NT2/D1 (cell line): ENCODE measurements around the gene PIK3C2B.
A peak's percentile ranks its signal among the peaks of the same experiment; 100 is the strongest.

Experiments used
- DNase-seq: peaks from one replicate; pipeline ENCODE4 v3.0.0-alpha.2; 2011; ENCODE audit warnings: low read depth, low spot score
- H3K27me3 ChIP-seq: 2 replicates; pipeline ENCODE4 v1.6.0; 2011; ENCODE audit warnings: mild to moderate bottlenecking; ENCODE audit not compliant: insufficient read length, insufficient read depth
- H3K36me3 ChIP-seq: 2 replicates; pipeline ENCODE4 v1.6.1; 2011; ENCODE audit warnings: mild to moderate bottlenecking, low read length, mixed read lengths; ENCODE audit not compliant: insufficient read depth, insufficient read length
- H3K4me1 ChIP-seq: 2 replicates; pipeline ENCODE4 v1.5.1; 2011; ENCODE audit not compliant: insufficient read depth, insufficient read length
- H3K4me3 ChIP-seq: 2 replicates; pipeline ENCODE4 v1.5.1; 2011; ENCODE audit warnings: low read depth; ENCODE audit not compliant: insufficient read length
- H3K9ac ChIP-seq: 2 replicates; pipeline ENCODE4 v1.6.0; 2011; ENCODE audit warnings: low read depth; ENCODE audit not compliant: insufficient read length
- H3K9me3 ChIP-seq: 2 replicates; pipeline ENCODE4 v1.5.1; 2011; ENCODE audit warnings: mild to moderate bottlenecking, low read length; ENCODE audit not compliant: insufficient read depth
- SUZ12 ChIP-seq: IDR thresholded peaks from 2 replicates; pipeline ENCODE4 v1.6.1; 2011; ENCODE audit not compliant: insufficient read length, insufficient read depth; ENCODE audit errors: extremely low read depth
- YY1 ChIP-seq: IDR thresholded peaks from 2 replicates; pipeline ENCODE4 v1.6.1; 2011; ENCODE audit not compliant: insufficient read length, insufficient read depth
- ZNF274 ChIP-seq: IDR thresholded peaks from 2 replicates; pipeline ENCODE4 v1.6.1; 2011; ENCODE audit warnings: mild to moderate bottlenecking, low read depth, low read length

PIK3C2B gene, protein sequence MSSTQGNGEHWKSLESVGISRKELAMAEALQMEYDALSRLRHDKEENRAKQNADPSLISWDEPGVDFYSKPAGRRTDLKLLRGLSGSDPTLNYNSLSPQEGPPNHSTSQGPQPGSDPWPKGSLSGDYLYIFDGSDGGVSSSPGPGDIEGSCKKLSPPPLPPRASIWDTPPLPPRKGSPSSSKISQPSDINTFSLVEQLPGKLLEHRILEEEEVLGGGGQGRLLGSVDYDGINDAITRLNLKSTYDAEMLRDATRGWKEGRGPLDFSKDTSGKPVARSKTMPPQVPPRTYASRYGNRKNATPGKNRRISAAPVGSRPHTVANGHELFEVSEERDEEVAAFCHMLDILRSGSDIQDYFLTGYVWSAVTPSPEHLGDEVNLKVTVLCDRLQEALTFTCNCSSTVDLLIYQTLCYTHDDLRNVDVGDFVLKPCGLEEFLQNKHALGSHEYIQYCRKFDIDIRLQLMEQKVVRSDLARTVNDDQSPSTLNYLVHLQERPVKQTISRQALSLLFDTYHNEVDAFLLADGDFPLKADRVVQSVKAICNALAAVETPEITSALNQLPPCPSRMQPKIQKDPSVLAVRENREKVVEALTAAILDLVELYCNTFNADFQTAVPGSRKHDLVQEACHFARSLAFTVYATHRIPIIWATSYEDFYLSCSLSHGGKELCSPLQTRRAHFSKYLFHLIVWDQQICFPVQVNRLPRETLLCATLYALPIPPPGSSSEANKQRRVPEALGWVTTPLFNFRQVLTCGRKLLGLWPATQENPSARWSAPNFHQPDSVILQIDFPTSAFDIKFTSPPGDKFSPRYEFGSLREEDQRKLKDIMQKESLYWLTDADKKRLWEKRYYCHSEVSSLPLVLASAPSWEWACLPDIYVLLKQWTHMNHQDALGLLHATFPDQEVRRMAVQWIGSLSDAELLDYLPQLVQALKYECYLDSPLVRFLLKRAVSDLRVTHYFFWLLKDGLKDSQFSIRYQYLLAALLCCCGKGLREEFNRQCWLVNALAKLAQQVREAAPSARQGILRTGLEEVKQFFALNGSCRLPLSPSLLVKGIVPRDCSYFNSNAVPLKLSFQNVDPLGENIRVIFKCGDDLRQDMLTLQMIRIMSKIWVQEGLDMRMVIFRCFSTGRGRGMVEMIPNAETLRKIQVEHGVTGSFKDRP (N-terminal part only)

DNA sequence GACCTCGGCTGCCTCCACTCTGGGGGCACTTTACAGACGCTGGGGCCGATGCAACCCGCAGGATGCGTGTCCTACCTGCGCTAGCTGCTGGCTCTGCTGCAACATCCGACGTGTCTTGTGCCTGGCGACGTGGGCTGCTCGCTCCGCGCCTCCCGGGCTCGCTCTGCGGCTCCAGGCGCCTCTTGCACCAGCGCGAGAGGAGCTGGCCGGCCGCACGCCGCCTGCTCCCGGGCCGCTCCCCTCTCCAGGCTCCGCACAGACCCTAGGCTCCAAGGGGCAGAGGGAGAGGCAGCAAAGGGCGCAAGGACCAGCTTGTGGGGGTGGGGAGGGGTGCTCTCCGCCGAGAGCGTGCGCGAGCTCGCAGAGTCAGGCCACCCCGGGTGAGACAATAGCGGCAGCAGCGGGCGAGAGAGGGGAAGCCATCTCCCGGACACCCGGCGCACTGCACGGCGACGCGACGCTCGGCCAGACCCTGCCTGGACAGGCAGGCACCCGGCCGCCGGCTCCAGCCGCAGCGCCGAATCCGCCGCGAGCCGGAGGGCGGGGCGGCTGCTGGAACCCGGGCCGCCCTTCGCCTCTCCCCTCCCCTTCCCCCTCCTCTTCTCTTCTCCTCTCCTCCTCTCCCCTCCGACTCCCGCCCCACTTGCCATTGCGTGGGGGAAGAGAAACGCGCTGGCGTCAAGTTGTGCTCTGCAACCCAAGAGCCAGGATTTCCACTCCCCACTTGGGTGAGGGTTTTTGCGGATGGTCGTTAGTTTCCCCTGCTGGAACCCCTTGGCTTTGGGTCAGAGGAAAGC lies at the start of gene PIK3C2B:
TSS of gene PIK3C2B (minus strand) at position 525 of the 797 bp plus-strand sequence. CDS start 25,003 bp downstream, outside the sequence.
- H3K9ac ChIP-seq = peak within 1 kb of the TSS; percentile 96
- H3K36me3 ChIP-seq = no peaks in the 10 kb centered on the region
- no peaks in the 10 kb centered on the region for H3K9me3 ChIP-seq
- H3K27me3 ChIP-seq = peaks cover 4% of the 10 kb centered on the region
- DNase-seq = peak; percentile 88
- TF ChIP-seq YY1 = no peak
- TF ChIP-seq SUZ12 = no peak
- no peak for TF ChIP-seq ZNF274
- peaks cover 6% of the 10 kb centered on the region for H3K4me1 ChIP-seq
- H3K4me3 ChIP-seq = peak within 1 kb of the TSS; percentile 90

DNA sequence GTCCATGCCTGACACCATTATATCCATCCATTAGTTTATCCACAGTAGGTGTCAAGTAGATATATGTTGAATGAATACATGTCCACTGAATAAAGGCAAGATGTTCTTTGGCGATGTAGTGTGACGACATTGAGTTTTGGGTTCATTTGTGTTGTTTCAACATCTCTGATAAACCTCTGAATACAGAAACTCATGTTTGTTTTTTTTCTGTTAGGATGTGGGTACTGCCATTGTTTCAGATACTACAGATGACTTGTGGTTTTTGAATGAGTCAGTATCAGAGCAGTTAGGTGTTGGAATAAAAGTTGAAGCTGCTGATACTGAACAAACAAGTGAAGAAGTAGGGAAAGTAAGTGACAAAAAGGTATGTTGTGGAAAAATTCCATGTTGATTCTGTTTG lies 49.7 kb upstream of the PIK3C2B start:
- Histone ChIP-seq H3K4me1 (no peaks in the 10 kb centered on the region), H3K9ac (no peak overlapping the region), H3K27me3 (no peaks in the 10 kb centered on the region), H3K9me3 (no peaks in the 10 kb centered on the region), H3K4me3 (no peak overlapping the region), H3K36me3 (peaks cover 95% of the 10 kb centered on the region)
- no peak for DNase-seq
- TF ChIP-seq ZNF274 = no peak
- no peak for TF ChIP-seq YY1
- no peak for TF ChIP-seq SUZ12

DNA sequence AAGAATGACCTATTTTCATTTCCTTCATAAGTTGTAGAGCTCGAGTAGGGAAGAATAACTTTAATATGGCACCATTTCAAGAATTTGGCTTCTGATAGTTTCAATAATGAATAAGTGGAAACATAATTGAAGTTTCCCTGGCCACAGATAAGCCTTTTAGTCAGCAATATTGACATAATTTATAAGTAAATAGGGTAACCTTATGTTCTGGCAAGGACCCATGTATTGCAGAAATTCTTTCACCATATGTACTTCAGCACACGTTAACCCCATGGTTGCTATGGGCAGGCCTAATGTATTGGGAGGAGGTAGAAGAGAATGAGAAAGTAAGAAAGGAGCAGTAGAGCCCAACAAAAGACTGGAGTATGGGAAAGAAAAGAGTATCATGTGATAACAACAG lies 47.0 kb upstream of the PIK3C2B start:
- no peak for TF ChIP-seq ZNF274
- TF ChIP-seq YY1 = no peak
- TF ChIP-seq SUZ12 = no peak
- peaks cover 94% of the 10 kb centered on the region for H3K36me3 ChIP-seq
- DNase-seq = no peak
- no peaks in the 10 kb centered on the region for H3K9me3 ChIP-seq
- no peaks in the 10 kb centered on the region for H3K27me3 ChIP-seq
- no peak overlapping the region for H3K4me3 ChIP-seq
- H3K9ac ChIP-seq = no peak overlapping the region
- no peaks in the 10 kb centered on the region for H3K4me1 ChIP-seq

DNA sequence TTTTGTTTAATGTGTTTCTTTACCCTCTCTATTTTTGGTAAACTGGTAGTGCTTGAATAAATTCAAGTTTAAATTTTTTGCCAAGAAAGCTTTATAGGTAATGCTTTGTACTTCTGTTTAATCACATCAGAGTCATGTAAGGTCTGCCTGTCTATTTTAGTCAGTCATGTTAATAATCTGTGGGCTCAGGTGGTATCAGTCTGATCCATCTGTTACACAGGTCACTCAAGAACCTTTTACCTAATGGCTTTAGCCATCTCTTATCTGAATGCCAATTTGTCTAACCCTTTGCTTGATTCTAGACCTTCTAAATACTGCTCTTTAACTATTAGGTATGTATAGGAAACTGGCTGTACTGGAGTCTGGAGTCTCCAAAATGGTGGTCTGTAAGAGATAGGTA lies 38.2 kb upstream of the PIK3C2B start:
- no peaks in the 10 kb centered on the region for H3K9me3 ChIP-seq
- TF ChIP-seq SUZ12 (no peak), YY1 (no peak), ZNF274 (no peak)
- H3K9ac ChIP-seq = no peak overlapping the region
- no peak for DNase-seq
- H3K4me3 ChIP-seq = no peak overlapping the region
- no peaks in the 10 kb centered on the region for H3K4me1 ChIP-seq
- peaks cover 96% of the 10 kb centered on the region for H3K36me3 ChIP-seq
- H3K27me3 ChIP-seq = no peaks in the 10 kb centered on the region

DNA sequence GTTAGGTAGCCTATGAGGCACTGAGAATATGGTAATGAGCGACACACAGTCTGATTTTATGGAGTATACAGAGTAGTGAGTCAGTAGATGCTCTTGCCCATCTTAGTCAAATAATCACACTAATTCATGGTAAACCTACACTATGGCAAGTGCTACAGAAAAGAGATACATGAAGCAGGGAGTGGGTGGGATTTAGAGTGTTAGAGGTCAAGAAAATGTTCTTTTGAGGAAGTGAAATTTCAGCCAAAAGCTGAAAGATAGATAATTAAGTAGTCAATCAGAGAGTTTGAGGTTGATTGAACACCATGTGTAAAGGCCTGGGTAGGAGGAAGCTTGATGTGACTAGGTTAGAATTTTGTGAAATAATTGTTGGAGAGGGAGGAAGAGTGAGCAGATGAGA lies 36.3 kb upstream of the PIK3C2B start:
- H3K4me1 ChIP-seq = no peaks in the 10 kb centered on the region
- TF ChIP-seq YY1 = no peak
- H3K36me3 ChIP-seq = peaks cover 95% of the 10 kb centered on the region
- no peaks in the 10 kb centered on the region for H3K9me3 ChIP-seq
- H3K9ac ChIP-seq = no peak overlapping the region
- DNase-seq = no peak
- no peaks in the 10 kb centered on the region for H3K27me3 ChIP-seq
- H3K4me3 ChIP-seq = no peak overlapping the region

DNA sequence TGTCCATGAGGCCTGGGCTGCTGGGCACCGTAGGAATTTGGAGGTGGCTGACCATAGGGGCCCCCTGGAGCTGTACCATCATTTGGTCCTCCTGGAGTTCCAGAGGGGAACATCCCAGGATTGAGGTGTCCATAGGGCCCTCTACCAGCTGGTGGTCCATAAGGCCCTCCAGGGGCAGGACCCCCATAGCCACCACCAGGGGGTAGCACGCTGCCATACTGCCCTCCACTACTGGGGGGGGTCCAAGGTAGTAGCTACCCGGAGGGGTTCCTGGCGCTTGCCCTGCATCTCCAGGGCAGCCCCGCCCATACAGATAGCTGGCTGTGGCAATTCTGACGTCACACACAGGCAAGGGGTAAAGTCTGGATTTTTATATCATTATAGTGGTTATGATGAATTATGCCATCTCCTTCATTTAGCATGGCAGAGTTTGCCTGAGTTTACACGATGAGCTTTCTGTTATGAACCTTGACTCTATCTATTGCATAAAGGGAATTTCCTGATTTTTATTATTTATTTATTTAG lies 34.8 kb upstream of the PIK3C2B start:
- no peaks in the 10 kb centered on the region for H3K9me3 ChIP-seq
- no peaks in the 10 kb centered on the region for H3K27me3 ChIP-seq
- H3K36me3 ChIP-seq = peaks cover 95% of the 10 kb centered on the region
- no peak overlapping the region for H3K4me3 ChIP-seq
- no peaks in the 10 kb centered on the region for H3K4me1 ChIP-seq
- H3K9ac ChIP-seq = no peak overlapping the region
- TF ChIP-seq ZNF274 (no peak), YY1 (no peak), SUZ12 (no peak)
- no peak for DNase-seq
